Activated CD4-positive, alpha-beta memory T cell treated with anti-CD3 and anti-CD28 coated beads, Interleukin-2, amount 10 ng/mL, durations not matched to agents 7 days and 5 days (primary cell): Measurements from ENCODE around the gene TMED10. TPM values are rescaled to one million over a fixed set of nuclear protein-coding genes. Genes with fewer than 3 reads are reported as not detected.
"Not testable (repeated sequence)": the region's sequence is repeated elsewhere in the genome, so short reads cannot be mapped to it uniquely, and the experiment has no call there.

Source experiments
- CTCF ChIA-PET: fragments of 350-600 bp; sonication (Branson Sonifier 250); formaldehyde crosslinking; loops from one replicate; lab custom pipeline; 2021; ENCODE audit warnings: antibody characterized with exemption, inconsistent platforms; lab: Charles Lee
- POLR2A ChIA-PET: fragments of 350-600 bp; sonication (Branson Sonifier 250); formaldehyde crosslinking; loops from one replicate; lab custom pipeline; 2021; ENCODE audit warnings: antibody characterized with exemption; lab: Charles Lee
- DNase-seq: peaks from one replicate; pipeline ENCODE4 v3.0.0-alpha.2; 2020
- H3K27ac Mint-ChIP-seq: one replicate; pipeline ENCODE4 v1.8.0; 2021; ENCODE audit warnings: mild to moderate bottlenecking, mixed read lengths
- H3K27me3 Mint-ChIP-seq: one replicate; pipeline ENCODE4 v1.8.0; 2021; ENCODE audit warnings: mixed read lengths
- H3K36me3 Mint-ChIP-seq: one replicate; pipeline ENCODE4 v1.8.0; 2021; ENCODE audit warnings: low read depth, mixed read lengths
- H3K4me1 Mint-ChIP-seq: one replicate; pipeline ENCODE4 v1.8.0; 2021; ENCODE audit warnings: mixed read lengths
- H3K4me3 Mint-ChIP-seq: one replicate; pipeline ENCODE4 v1.8.0; 2021; ENCODE audit warnings: mild to moderate bottlenecking, mixed read lengths
- H3K9me3 Mint-ChIP-seq: one replicate; pipeline ENCODE4 v1.8.0; 2021; ENCODE audit warnings: mixed read lengths
- total RNA-seq, 2 experiments: library from RNA; stranded (reverse); gene quantifications; one replicate each; pipeline ENCODE4 v1.2.3, GENCODE V29; 2021

The TMED10 gene
- total RNA-seq, 2 experiments from 2014 or later: 207 to 224 TPM

DNA sequence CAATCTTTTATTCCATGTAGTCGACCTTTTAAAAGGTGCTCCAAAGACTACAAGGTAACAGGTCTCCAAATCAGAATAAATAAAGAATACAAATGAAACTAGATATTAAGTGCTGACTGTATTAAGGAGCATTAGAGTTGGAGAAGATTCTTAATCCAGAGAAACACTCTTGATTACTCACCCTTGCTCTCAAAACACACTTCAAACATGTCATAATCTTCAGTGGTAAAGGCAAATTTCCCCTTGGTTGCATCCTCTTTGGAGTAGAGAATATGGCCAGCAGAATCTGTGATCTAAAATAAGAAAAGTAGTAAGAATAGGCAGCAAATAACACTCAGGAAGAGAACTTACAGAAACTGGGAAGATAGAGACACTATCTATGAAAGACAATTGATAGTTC, 24.6 kb downstream of the TMED10 start:
- Mint-ChIP-seq H3K9me3 (no peaks in the 10 kb centered on the region), H3K4me3 (no peak overlapping the region), H3K27ac (no peak overlapping the region), H3K36me3 (peaks cover 36% of the 10 kb centered on the region), H3K4me1 (peaks cover 28% of the 10 kb centered on the region), H3K27me3 (no peaks in the 10 kb centered on the region)
- POLR2A ChIA-PET: no interaction called here
- CTCF ChIA-PET: interaction anchor here (0.6 kb wide), 1 partner anchor 59 kb away, joined by 4 read pairs; no protein-coding TSS in a partner anchor
- no peak for DNase-seq

DNA sequence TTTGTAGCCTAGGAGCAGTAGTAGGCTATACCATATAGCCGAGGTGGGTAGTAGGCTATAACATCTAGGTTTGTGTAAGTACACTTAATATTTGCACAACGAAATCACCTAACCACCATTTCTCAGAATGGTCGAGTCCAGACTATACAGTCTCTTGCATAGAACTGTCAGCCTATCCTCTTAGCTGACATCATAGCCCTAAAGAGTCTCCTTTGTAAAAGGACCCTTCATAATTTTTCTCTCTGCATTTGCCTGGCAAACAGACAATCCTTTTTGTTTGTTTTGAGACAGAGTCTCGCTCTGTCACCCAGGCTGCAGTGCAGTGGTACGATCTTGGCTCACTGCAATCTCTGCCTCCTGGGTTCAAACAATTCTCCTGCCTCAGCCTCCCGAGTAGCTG, 25.8 kb downstream of the TMED10 start:
- H3K27me3 Mint-ChIP-seq, H3K27ac Mint-ChIP-seq, POLR2A ChIA-PET, H3K9me3 Mint-ChIP-seq, CTCF ChIA-PET, DNase-seq, H3K4me3 Mint-ChIP-seq: not testable (repeated sequence)
- H3K4me1 Mint-ChIP-seq: peaks cover 25% of the 10 kb centered on the region
- H3K36me3 Mint-ChIP-seq: peaks cover 44% of the 10 kb centered on the region

DNA sequence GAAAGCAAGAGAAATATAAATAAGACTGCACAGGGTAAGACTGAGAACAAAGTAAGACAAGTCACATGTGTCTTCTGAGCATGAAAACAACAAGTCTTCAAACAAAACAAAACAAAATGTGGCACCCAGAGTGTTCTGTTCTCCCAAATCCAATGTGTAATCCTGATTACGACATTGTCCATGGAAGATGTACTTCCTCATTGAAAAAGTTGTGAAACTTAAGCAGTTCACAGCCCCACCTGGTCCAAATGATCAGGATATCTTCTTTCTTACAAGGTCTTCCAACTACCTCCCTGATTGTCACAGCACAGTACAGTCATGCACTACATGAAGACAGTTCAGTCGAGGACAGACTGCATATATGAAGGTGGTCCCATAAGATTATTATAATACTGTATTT, 26.3 kb downstream of the TMED10 start:
- H3K4me1 Mint-ChIP-seq: peaks cover 24% of the 10 kb centered on the region
- ChIA-PET POLR2A (no interaction called here), CTCF (no interaction called here)
- H3K27ac Mint-ChIP-seq: no peak overlapping the region
- H3K9me3 Mint-ChIP-seq: no peaks in the 10 kb centered on the region
- H3K36me3 Mint-ChIP-seq: peaks cover 40% of the 10 kb centered on the region
- DNase-seq: no peak
- H3K4me3 Mint-ChIP-seq: no peak overlapping the region
- H3K27me3 Mint-ChIP-seq: no peaks in the 10 kb centered on the region

DNA sequence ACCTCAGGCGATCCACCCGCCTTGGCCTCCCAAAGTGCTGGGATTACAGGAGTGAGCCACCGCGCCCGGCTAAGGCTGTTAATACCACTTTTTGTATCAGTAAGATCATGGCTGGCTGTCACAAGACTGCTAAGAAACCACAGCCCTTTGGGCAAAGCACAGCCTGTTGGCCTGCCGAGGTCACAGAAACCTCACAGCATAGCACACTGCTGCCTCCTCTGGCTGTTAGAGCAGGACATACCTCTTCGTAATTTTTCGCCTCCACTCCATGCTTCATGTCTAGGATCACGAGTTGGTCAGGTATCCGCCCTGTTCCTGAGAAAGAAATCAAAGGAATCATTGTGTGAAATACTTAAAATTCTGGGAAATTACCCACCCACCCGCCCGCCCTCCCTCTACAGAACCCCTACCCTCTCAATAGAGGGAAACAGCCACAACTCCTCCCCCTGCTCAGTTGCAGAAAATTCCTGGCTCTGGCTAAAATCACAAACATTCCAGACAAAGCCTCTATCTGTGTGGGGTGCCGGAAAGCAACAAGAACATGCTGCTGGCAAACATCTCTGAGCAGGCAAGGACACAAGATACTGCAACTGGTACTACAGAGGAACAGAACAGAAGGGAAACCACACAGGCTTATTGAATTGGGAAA, 28.9 kb downstream of the TMED10 start:
- H3K4me3 Mint-ChIP-seq: no peak overlapping the region

GRCh38 chr14:75144944-75145343, 31.5 kb downstream of the TMED10 start:
- ChIA-PET POLR2A (interaction anchor here (0.7 to 1.0 kb wide), 2 partner anchors 15 to 18 kb away, joined by 3 to 4 read pairs; partner anchors contain the start of gene NEK9), CTCF (interaction anchor here (5.9 kb wide), 1 partner anchor 152 kb away, joined by 53 read pairs; no protein-coding TSS in a partner anchor)
- Mint-ChIP-seq H3K36me3 (peaks cover 38% of the 10 kb centered on the region), H3K27ac (no peak overlapping the region), H3K27me3 (no peaks in the 10 kb centered on the region), H3K9me3 (no peaks in the 10 kb centered on the region), H3K4me1 (peaks cover 42% of the 10 kb centered on the region), H3K4me3 (no peak overlapping the region)
- no peak for DNase-seq

More for the DNA sequence above, 28.9 kb downstream of the TMED10 start:
- Mint-ChIP-seq H3K9me3 (no peaks in the 10 kb centered on the region), H3K36me3 (peaks cover 53% of the 10 kb centered on the region), H3K27me3 (no peaks in the 10 kb centered on the region), H3K4me1 (peaks cover 36% of the 10 kb centered on the region), H3K27ac (no peak overlapping the region)
- DNase-seq: no peak
- ChIA-PET CTCF (interaction anchor here (0.8 kb wide), 1 partner anchor 22 kb away, joined by 3 read pairs; no protein-coding TSS in a partner anchor), POLR2A (interaction anchor here (1.0 kb wide), 2 partner anchors 9 to 28 kb away, joined by 3 read pairs; no protein-coding TSS in a partner anchor)

DNA sequence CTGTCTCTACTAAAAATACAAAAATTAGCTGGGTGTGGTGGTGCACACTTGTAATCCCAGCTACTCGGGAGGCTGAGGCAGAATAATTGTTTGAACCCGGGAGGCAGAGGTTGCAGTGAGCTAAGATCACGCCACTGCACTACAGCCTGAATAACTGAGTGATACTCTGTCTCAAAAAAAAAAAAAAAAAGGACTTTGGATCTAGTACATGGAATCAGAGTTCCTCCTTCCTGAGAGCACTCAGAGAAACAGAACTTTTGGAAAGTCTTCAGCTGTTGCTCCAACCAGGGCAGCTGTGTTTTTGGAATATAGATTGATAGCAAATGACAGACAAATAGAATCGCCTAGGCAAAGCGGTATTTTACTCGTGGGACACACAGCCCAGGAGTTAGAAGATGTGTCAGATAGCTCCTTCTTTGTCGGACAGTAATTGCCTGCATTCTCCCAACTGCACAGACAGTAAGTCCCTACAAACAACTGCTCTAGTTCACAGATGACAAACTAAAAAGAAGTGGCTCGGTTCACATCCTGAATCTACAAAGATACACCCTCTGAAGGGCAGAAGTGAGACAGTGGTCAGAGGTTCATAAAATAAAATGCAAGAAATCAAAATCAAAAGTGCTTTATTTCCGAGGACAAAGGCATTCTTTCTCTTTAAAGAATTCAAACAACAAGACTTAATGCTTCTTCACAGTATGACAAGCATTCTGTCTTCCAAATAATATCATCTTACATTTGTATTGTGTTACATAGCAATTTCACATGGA, 32.5 kb downstream of the TMED10 start:
- POLR2A ChIA-PET: no interaction called here
- Mint-ChIP-seq H3K27me3 (no peaks in the 10 kb centered on the region), H3K27ac (no peak overlapping the region), H3K36me3 (peaks cover 36% of the 10 kb centered on the region), H3K9me3 (no peaks in the 10 kb centered on the region), H3K4me1 (peaks cover 52% of the 10 kb centered on the region), H3K4me3 (no peak overlapping the region)
- DNase-seq: no peak
- CTCF ChIA-PET: interaction anchor here (0.6 to 5.9 kb wide), 3 partner anchors 68 to 342 kb away, joined by 3 to 53 read pairs (median 4); no protein-coding TSS in a partner anchor

GRCh38 chr14:75142494-75142893, 33.9 kb downstream of the TMED10 start:
- Mint-ChIP-seq H3K36me3 (peaks cover 39% of the 10 kb centered on the region), H3K4me3 (no peak overlapping the region), H3K27ac (no peak overlapping the region), H3K9me3 (no peaks in the 10 kb centered on the region), H3K27me3 (no peaks in the 10 kb centered on the region), H3K4me1 (peaks cover 59% of the 10 kb centered on the region)
- ChIA-PET POLR2A (no interaction called here), CTCF (interaction anchor here (2.0 to 5.9 kb wide), 2 partner anchors 154 to 161 kb away, joined by 6 to 53 read pairs; no protein-coding TSS in a partner anchor)
- no peak for DNase-seq

DNA sequence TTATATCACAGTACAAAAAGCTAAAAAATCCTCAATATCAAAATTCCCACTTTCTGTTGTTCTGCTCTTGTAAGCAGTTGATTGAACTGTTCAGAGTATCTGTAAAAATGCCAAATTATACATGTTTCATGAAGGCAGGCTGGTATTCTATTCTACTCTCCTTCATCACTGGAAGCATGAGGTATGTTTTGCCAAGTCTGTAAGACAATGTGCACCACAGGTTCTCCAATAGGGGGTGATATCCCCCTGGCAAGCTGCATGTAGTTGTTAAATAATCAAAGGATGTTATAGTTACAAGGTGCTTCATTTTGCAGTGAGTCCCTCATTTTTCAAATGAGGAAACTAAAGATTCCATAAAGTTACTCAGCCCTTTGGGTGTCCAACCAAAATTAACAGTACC, 34.4 kb downstream of the TMED10 start:
- H3K4me1 Mint-ChIP-seq: peaks cover 58% of the 10 kb centered on the region
- CTCF ChIA-PET: interaction anchor here (1.5 to 5.9 kb wide), 4 partner anchors 10 to 161 kb away, joined by 3 to 53 read pairs (median 8); no protein-coding TSS in a partner anchor
- no peak overlapping the region for H3K27ac Mint-ChIP-seq
- H3K4me3 Mint-ChIP-seq: no peak overlapping the region
- peaks cover 35% of the 10 kb centered on the region for H3K36me3 Mint-ChIP-seq
- no peaks in the 10 kb centered on the region for H3K27me3 Mint-ChIP-seq
- POLR2A ChIA-PET: no interaction called here
- peak; percentile 31 for DNase-seq
- H3K9me3 Mint-ChIP-seq: no peaks in the 10 kb centered on the region

DNA sequence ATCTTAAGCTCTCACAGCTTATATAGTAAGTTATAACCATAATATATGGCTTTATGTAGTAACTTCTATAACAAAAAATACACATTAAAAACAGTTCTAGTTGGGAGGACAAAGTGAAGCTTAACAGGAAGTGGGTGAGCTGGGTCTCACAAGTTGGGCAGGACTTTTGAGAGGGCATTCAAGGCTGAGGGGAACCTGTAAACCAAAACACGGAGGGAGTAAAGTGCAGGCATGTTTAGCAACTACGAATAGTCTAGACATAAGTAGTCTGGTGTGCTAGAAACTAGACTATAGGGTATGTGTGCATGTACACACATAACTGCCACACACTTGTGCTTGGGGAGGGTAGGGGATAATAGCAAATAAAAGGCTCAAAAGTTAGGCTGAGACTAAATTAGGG, 35.4 kb downstream of the TMED10 start:
- H3K36me3 Mint-ChIP-seq: peaks cover 29% of the 10 kb centered on the region
- H3K4me3 Mint-ChIP-seq: no peak overlapping the region
- no peak for DNase-seq
- H3K9me3 Mint-ChIP-seq: no peaks in the 10 kb centered on the region
- H3K27me3 Mint-ChIP-seq: no peaks in the 10 kb centered on the region
- no peak overlapping the region for H3K27ac Mint-ChIP-seq
- POLR2A ChIA-PET: interaction anchor here (1.4 to 1.5 kb wide), 2 partner anchors 10 to 15 kb away, joined by 3 to 11 read pairs; partner anchors contain the start of gene NEK9
- H3K4me1 Mint-ChIP-seq: peaks cover 51% of the 10 kb centered on the region
- CTCF ChIA-PET: interaction anchor here (0.8 to 5.9 kb wide), 10 partner anchors 9 to 1772 kb away, joined by 3 to 53 read pairs (median 3); no protein-coding TSS in a partner anchor

DNA sequence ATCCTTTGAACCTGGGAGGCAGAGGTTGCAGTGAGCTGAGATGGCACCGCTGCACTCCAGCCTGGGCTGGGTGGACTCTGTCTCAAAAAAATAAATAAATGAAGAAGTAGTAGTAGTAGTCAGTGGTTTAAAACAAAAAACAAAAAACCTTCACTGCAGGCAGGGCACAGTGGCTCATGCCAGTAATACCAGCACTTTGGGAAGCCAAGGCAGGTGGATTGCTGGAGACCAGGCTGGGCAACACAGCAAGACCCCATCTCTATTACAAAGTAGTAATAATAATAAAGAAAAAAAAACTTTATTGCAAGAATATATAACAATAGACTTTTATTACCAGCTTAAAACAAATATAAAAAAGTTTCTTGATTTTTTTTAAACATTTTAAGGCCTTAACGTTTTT, 35.8 kb downstream of the TMED10 start:
- Mint-ChIP-seq H3K4me1 (peaks cover 50% of the 10 kb centered on the region), H3K36me3 (peaks cover 30% of the 10 kb centered on the region), H3K4me3 (no peak overlapping the region), H3K27me3 (no peaks in the 10 kb centered on the region), H3K27ac (no peak overlapping the region), H3K9me3 (no peaks in the 10 kb centered on the region)
- CTCF ChIA-PET: interaction anchor here (0.8 to 5.9 kb wide), 10 partner anchors 9 to 1773 kb away, joined by 3 to 53 read pairs (median 3); no protein-coding TSS in a partner anchor
- DNase-seq: no peak
- POLR2A ChIA-PET: interaction anchor here (1.4 to 1.5 kb wide), 2 partner anchors 9 to 14 kb away, joined by 3 to 11 read pairs; partner anchors contain the start of gene NEK9

DNA sequence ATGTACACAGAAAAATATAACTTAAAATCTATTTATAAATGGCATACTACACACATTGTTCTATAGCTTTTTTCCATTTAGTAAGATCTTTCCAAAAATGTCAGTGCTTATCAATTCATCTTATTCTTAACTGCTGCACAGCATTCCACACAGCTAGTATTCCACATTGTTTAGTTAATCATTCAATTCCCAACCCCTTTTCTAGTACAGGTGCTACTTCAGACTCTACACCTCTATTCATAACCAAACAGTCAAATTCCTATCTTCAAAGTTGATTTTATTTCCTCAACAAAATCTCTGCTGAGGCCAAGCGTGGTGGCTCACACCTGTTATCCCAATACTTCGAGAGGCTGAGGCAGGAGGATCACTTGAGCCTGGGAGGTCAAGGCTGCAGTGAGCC, 37.2 kb downstream of the TMED10 start:
- Mint-ChIP-seq H3K27ac (peak overlapping the region; percentile 48), H3K27me3 (no peaks in the 10 kb centered on the region), H3K9me3 (no peaks in the 10 kb centered on the region), H3K4me3 (no peak overlapping the region), H3K36me3 (peaks cover 35% of the 10 kb centered on the region), H3K4me1 (peaks cover 36% of the 10 kb centered on the region)
- DNase-seq: no peak
- ChIA-PET POLR2A (interaction anchor here (0.9 kb wide), 1 partner anchor 9 kb away, joined by 3 read pairs; no protein-coding TSS in a partner anchor), CTCF (interaction anchor here (0.6 to 4.2 kb wide), 8 partner anchors 9 to 349 kb away, joined by 3 to 39 read pairs (median 6); partner anchors contain the start of gene NEK9)

DNA sequence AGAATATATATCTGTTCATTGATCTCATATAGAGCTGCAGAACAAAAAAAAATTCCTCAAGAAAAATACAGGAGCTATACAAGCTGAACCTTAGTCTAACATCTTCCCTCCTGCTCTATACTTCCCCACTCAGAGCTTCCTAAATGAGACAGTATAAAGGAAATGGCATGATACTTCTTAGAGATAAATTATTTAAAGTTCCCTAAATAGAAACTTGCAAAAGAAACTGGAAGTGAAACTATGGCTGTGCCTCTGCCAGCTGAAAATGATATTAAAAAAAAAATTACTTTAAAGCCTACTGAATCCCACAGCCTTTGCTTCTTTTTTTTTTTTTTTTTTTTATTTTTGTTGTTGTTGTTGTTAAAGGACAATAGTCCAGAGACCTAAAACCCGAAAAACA, 37.9 kb downstream of the TMED10 start:
- H3K4me3 Mint-ChIP-seq: no peak overlapping the region
- CTCF ChIA-PET: interaction anchor here (0.6 to 4.2 kb wide), 11 partner anchors 9 to 350 kb away, joined by 3 to 39 read pairs (median 5); partner anchors contain the start of gene NEK9

More for the DNA sequence above, 37.9 kb downstream of the TMED10 start:
- DNase-seq: no peak
- H3K27ac Mint-ChIP-seq: peak overlapping the region; percentile 36
- H3K36me3 Mint-ChIP-seq: peaks cover 38% of the 10 kb centered on the region
- POLR2A ChIA-PET: interaction anchor here (0.7 to 1.6 kb wide), 4 partner anchors 10 to 18 kb away, joined by 3 to 4 read pairs (median 3); partner anchors contain the start of gene NEK9
- H3K9me3 Mint-ChIP-seq: no peaks in the 10 kb centered on the region
- peaks cover 35% of the 10 kb centered on the region for H3K4me1 Mint-ChIP-seq
- no peaks in the 10 kb centered on the region for H3K27me3 Mint-ChIP-seq
